Type B pancreatic cell (in vitro differentiated cells): ENCODE results near the gene GFI1B. TPM values are rescaled to one million over a fixed set of nuclear protein-coding genes. Genes with fewer than 3 reads are reported as not detected.

Experiments
- DNase-seq: peaks from one replicate; pipeline ENCODE4 v3.0.0; 2021; ENCODE audit warnings: mixed read lengths; ENCODE audit not compliant: unreplicated experiment; ENCODE audit errors: extremely low spot score
- H3K27ac Mint-ChIP-seq: 2 replicates; pipeline ENCODE4 v1.8.0; 2021; ENCODE audit warnings: mild to moderate bottlenecking, mixed read lengths
- H3K27me3 Mint-ChIP-seq: 2 replicates; pipeline ENCODE4 v1.8.0; 2021; ENCODE audit warnings: mixed read lengths
- H3K36me3 Mint-ChIP-seq: 2 replicates; pipeline ENCODE4 v1.8.0; 2021; ENCODE audit warnings: mixed read lengths
- H3K4me1 Mint-ChIP-seq: one replicate; pipeline ENCODE4 v1.8.0; 2021; ENCODE audit warnings: mixed read lengths; ENCODE audit not compliant: unreplicated experiment
- H3K4me3 Mint-ChIP-seq: 2 replicates; pipeline ENCODE4 v1.8.0; 2021; ENCODE audit warnings: mild to moderate bottlenecking, mixed read lengths
- H3K9me3 Mint-ChIP-seq: 2 replicates; pipeline ENCODE4 v1.8.0; 2021; ENCODE audit warnings: mixed read lengths
- CTCF ChIP-seq: fragments of 200-600 bp; sonication (generic); conservative IDR thresholded peaks from 2 replicates; pipeline ENCODE4 v1.5.0; 2021; ENCODE audit warnings: antibody characterized with exemption, mild to moderate bottlenecking
- total RNA-seq: library from RNA; stranded (reverse); gene quantifications from 2 replicates; pipeline ENCODE4 v1.2.1, GENCODE V29; 2021; ENCODE audit warnings: low replicate concordance

Gene GFI1B
- total RNA-seq, 1 donor from 2014 or later, result not detected

DNA sequence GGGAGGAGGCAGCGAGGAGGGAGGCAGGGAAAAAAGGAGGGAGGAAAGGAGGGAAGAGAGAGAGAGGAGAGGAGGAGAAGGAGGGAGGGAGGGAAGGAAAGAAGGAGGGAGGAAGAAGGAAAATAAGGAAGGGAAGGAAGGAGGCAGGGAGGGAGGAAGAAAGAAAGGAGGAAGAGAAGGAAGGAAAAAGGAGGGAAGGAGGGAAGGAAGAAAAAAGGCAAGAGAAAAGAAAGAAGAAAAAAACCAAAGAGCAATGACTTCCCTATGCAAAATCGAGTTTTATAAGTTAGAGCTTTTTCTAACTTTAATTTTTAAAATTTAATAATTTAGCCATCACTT is 413 bp upstream of the GFI1B start:
- Mint-ChIP-seq H3K9me3 (no peaks in the 10 kb centered on the region), H3K4me1 (no peaks in the 10 kb centered on the region), H3K27ac (no peak overlapping the region), H3K27me3 (peaks cover 77% of the 10 kb centered on the region), H3K4me3 (no peak overlapping the region), H3K36me3 (no peaks in the 10 kb centered on the region)
- no peak for TF ChIP-seq CTCF
- DNase-seq, result no peak

- no peaks in the 10 kb centered on the region for H3K9me3 Mint-ChIP-seq
- peaks cover 64% of the 10 kb centered on the region for H3K27me3 Mint-ChIP-seq
- TF ChIP-seq CTCF, result no peak
Measured at GRCh38 chr9:132980157-132980556, 1.7 kb downstream of the GFI1B start.

DNA sequence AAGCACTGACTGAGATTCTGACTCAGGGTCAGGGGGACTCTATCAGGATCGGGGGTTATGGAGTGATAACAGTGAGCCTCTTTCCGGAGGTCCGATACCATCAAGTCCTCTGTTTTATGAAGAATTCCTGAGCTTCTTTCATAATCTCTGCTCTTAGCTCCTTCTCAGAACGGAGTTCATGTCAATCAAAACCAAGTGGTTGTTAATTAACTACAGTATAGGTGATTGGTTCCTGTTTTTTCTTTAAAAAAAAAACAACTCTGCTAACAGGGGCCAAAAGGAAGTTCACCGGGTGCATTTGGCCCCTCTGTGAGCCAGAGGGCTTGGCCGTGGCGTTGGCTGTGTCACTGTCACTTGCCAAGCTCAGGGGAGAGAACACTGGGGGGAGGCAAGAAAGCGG is 4.0 kb downstream of the GFI1B start:
- no peaks in the 10 kb centered on the region for H3K4me1 Mint-ChIP-seq
- H3K9me3 Mint-ChIP-seq, result no peaks in the 10 kb centered on the region
- no peak overlapping the region for H3K4me3 Mint-ChIP-seq
- DNase-seq, result no peak
- no peak overlapping the region for H3K27ac Mint-ChIP-seq
- H3K27me3 Mint-ChIP-seq, result peaks cover 58% of the 10 kb centered on the region
- H3K36me3 Mint-ChIP-seq, result no peaks in the 10 kb centered on the region
- no peak for TF ChIP-seq CTCF

More at GRCh38 chr9:132980157-132980556, 1.7 kb downstream of the GFI1B start:
- DNase-seq, result no peak
- Mint-ChIP-seq H3K4me3 (no peak overlapping the region), H3K4me1 (no peaks in the 10 kb centered on the region), H3K27ac (no peak overlapping the region), H3K36me3 (no peaks in the 10 kb centered on the region)

- no peaks in the 10 kb centered on the region for H3K4me1 Mint-ChIP-seq
- H3K9me3 Mint-ChIP-seq, result no peaks in the 10 kb centered on the region
Measured at GRCh38 chr9:132983491-132984201, 5.2 kb downstream of the GFI1B start.

DNA sequence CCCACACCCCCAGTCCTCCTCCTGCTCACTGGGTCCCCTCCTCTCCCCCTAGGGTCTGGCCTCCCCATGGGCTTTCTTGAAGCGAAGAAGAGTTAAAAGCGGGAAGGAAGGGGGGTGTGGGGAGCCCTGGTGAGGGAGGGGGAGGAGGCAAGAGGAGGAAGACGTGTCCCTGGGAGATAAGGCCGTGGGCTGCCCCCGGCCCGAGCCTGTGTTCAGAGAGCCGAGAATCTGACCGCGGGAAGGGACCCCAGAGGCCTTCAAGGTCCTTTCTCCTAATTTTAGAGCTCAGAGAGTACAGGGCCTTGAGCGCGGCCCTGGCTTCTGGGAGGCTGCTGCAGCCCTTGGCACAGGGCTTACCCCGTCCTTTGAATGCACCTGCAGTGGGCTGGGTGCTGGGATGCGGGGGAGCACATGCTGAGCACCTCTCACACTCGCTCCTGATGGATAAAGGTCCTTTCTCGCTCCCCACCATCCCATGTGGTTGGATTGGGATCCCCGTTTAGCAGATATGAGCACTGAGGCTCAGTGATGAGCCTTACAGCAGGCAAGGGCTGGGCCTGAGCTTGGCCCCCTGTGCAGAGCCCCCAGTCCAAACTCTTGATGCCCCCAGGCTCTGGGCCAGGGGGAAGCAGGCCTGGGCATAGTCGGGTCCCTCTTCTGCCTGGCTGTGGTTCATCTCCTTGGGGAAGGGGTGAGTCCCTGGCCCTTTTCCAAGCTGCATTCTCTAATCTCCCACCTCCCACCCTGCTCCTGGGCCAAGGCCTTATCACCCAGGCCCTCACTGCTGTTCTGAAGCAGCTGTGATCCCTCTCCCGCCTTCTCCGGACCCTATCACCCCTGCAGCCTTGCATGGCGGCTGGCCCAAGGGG is 5.9 kb downstream of the GFI1B start:
- no peaks in the 10 kb centered on the region for H3K36me3 Mint-ChIP-seq
- TF ChIP-seq CTCF, result no peak
- no peaks in the 10 kb centered on the region for H3K4me1 Mint-ChIP-seq
- no peaks in the 10 kb centered on the region for H3K9me3 Mint-ChIP-seq
- H3K4me3 Mint-ChIP-seq, result no peak overlapping the region
- DNase-seq, result no peak
- H3K27me3 Mint-ChIP-seq, result peaks cover 49% of the 10 kb centered on the region
- no peak overlapping the region for H3K27ac Mint-ChIP-seq

More at GRCh38 chr9:132983491-132984201, 5.2 kb downstream of the GFI1B start:
- Mint-ChIP-seq H3K27ac (no peak overlapping the region), H3K4me3 (no peak overlapping the region), H3K27me3 (peaks cover 54% of the 10 kb centered on the region), H3K36me3 (no peaks in the 10 kb centered on the region)
- TF ChIP-seq CTCF, result no peak
- no peak for DNase-seq
